ENCODE measurements around the gene AIG1. TPM values are rescaled to one million over a fixed set of nuclear protein-coding genes. Genes with fewer than 3 reads are reported as not detected.

Gene AIG1
- total and polyA plus RNA-seq, 2 of the 13 experiments (the other 11 are each of a cell fraction or from before 2014, with no cell fraction given): 115 to 197 TPM

DNA sequence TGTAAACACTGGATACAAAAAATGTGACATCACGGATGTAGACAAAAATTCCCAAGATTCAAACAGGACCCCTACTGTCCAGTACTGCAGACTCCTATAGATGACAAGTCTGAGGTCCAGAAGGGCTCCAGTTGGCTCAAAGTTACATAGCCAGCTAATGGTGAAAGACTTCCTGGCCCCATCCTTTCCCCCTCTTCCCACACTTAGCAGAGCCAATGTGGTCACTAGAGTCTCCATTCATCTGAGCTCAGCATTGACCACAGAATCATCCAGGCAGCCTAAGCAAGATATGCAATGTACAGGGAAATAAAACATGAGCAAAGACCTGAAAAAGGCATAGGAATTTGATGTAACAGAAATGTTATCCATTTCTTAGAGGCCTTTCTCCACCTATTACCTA lies 209.3 kb downstream of the AIG1 start (continued):
- TF ChIP-seq, protein P1, sequence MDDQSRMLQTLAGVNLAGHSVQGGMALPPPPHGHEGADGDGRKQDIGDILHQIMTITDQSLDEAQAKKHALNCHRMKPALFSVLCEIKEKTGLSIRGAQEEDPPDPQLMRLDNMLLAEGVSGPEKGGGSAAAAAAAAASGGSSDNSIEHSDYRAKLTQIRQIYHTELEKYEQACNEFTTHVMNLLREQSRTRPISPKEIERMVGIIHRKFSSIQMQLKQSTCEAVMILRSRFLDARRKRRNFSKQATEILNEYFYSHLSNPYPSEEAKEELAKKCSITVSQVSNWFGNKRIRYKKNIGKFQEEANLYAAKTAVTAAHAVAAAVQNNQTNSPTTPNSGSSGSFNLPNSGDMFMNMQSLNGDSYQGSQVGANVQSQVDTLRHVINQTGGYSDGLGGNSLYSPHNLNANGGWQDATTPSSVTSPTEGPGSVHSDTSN (CRISPR knock-in tag; IDR thresholded peaks at IDR 0.05; ENCODE audit: borderline replicate concordance): no peak
- no peak for TF ChIP-seq ZNF451 (CRISPR knock-in tag; IDR thresholded peaks at IDR 0.05)
- TF ChIP-seq, protein P2, sequence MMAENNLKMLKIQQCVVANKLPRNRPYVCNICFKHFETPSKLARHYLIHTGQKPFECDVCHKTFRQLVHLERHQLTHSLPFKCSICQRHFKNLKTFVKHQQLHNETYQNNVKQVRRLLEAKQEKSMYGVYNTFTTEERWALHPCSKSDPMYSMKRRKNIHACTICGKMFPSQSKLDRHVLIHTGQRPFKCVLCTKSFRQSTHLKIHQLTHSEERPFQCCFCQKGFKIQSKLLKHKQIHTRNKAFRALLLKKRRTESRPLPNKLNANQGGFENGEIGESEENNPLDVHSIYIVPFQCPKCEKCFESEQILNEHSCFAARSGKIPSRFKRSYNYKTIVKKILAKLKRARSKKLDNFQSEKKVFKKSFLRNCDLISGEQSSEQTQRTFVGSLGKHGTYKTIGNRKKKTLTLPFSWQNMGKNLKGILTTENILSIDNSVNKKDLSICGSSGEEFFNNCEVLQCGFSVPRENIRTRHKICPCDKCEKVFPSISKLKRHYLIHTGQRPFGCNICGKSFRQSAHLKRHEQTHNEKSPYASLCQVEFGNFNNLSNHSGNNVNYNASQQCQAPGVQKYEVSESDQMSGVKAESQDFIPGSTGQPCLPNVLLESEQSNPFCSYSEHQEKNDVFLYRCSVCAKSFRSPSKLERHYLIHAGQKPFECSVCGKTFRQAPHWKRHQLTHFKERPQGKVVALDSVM (CRISPR knock-in tag; IDR thresholded peaks at IDR 0.05): no peak
- TF ChIP-seq, protein P3, sequence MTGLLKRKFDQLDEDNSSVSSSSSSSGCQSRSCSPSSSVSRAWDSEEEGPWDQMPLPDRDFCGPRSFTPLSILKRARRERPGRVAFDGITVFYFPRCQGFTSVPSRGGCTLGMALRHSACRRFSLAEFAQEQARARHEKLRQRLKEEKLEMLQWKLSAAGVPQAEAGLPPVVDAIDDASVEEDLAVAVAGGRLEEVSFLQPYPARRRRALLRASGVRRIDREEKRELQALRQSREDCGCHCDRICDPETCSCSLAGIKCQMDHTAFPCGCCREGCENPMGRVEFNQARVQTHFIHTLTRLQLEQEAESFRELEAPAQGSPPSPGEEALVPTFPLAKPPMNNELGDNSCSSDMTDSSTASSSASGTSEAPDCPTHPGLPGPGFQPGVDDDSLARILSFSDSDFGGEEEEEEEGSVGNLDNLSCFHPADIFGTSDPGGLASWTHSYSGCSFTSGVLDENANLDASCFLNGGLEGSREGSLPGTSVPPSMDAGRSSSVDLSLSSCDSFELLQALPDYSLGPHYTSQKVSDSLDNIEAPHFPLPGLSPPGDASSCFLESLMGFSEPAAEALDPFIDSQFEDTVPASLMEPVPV (CRISPR knock-in tag; IDR thresholded peaks at IDR 0.05): no peak
- TF ChIP-seq, protein P4, sequence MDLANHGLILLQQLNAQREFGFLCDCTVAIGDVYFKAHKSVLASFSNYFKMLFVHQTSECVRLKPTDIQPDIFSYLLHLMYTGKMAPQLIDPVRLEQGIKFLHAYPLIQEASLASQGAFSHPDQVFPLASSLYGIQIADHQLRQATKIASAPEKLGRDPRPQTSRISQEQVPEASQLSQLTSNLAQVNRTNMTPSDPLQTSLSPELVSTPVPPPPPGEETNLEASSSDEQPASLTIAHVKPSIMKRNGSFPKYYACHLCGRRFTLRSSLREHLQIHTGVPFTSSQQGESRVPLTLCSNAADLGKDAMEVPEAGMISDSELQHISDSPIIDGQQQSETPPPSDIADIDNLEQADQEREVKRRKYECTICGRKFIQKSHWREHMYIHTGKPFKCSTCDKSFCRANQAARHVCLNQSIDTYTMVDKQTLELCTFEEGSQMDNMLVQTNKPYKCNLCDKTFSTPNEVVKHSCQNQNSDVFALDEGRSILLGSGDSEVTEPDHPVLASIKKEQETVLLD (CRISPR knock-in tag; IDR thresholded peaks at IDR 0.05; ENCODE audit: low read depth): no peak
- TF ChIP-seq RAD51 (IDR thresholded peaks at IDR 0.05; ENCODE audit: borderline replicate concordance): no peak

All from HepG2 (cell line).